Measurements from ENCODE around the gene SMC2.
A peak's percentile ranks its signal among the peaks of the same experiment; 100 is the strongest.

SMC2 gene

GRCh38 chr9:104107799-104108198, 13.7 kb downstream of the SMC2 start:
- Histone ChIP-seq H3K9me3 (ENCODE audit: control insufficient read depth, insufficient read depth, low read depth, low read length) (no peaks in the 10 kb centered on the region), H3K4me3 (ENCODE audit: low read depth, low read length) (no peak overlapping the region), H3K36me3 (ENCODE audit: control insufficient read depth in 2 of 2, insufficient read depth in 1 of 2, low read length in 2 of 2) (peaks cover 11 to 92% of the 10 kb centered on the region in 2 experiments), H3K4me1 (ENCODE audit: control insufficient read depth, insufficient read depth, low read length) (no peaks in the 10 kb centered on the region), H3K27ac (ENCODE audit: extremely low read depth, low read depth, low read length) (no peak overlapping the region)
- ChIA-PET CTCF (interaction anchor here (1.1 kb wide), 1 partner anchor 17 kb away, joined by 3 read pairs; no protein-coding TSS in a partner anchor), POLR2A (no interaction called here)
- TF ChIP-seq ZNF214 (tag by site-specific recombination; IDR thresholded peaks at IDR 0.05; ENCODE audit: borderline replicate concordance) = no peak
- TF ChIP-seq, protein P1, sequence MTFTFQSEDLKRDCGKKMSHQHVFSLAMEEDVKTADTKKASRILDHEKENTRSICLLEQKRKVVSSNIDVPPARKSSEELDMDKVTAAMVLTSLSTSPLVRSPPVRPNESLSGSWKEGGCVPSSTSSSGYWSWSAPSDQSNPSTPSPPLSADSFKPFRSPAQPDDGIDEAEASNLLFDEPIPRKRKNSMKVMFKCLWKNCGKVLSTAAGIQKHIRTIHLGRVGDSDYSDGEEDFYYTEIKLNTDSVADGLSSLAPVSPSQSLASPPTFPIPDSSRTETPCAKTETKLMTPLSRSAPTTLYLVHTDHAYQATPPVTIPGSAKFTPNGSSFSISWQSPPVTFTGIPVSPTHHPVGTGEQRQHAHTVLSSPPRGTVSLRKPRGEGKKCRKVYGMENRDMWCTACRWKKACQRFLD (tag by site-specific recombination; IDR thresholded peaks at IDR 0.05) = no peak
- TF ChIP-seq ZBTB1 (tag by site-specific recombination; IDR thresholded peaks at IDR 0.05) = no peak
- no peak for TF ChIP-seq ZNF629 (tag by site-specific recombination; IDR thresholded peaks at IDR 0.05)
- TF ChIP-seq ZNF677 (tag by site-specific recombination; IDR thresholded peaks at IDR 0.05) = no peak
- no peak for TF ChIP-seq KLF16 (tag by site-specific recombination; IDR thresholded peaks at IDR 0.05)
- TF ChIP-seq SCRT2 (tag by site-specific recombination; IDR thresholded peaks at IDR 0.05) = no peak
- no peak for TF ChIP-seq KLF8 (tag by site-specific recombination; IDR thresholded peaks at IDR 0.05)
- no peak for TF ChIP-seq ZNF366 (tag by site-specific recombination; conservative IDR thresholded peaks at IDR 0.05)

DNA sequence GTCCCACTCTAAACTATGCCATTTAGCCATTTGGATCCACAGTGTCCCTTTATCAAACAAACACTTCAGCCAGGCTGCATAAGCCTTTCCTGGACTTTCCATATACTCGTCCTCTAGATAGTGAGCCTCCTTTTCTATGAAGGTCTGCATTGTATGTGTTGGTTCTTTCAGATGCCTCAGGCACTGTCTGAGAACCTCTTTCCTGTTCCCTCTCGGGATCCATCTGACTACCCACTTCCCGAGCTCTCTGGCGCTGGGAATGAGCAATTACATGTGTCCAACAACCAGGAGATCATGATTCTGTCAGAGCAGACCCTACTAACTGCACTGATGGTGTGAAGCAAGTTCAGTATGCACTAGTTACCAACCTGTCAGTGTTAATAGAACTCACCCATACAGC, 14.2 kb downstream of the SMC2 start:
- Histone ChIP-seq H3K27ac (ENCODE audit: extremely low read depth, low read depth, low read length) (no peak overlapping the region), H3K4me1 (ENCODE audit: control insufficient read depth, insufficient read depth, low read length) (no peaks in the 10 kb centered on the region), H3K9me3 (ENCODE audit: control insufficient read depth, insufficient read depth, low read depth, low read length) (no peaks in the 10 kb centered on the region), H3K4me3 (ENCODE audit: low read depth, low read length) (no peak overlapping the region), H3K36me3 (ENCODE audit: control insufficient read depth in 2 of 2, insufficient read depth in 1 of 2, low read length in 2 of 2) (peaks cover 6 to 92% of the 10 kb centered on the region in 2 experiments; a peak in 2 of 3 replicates)
- ChIA-PET POLR2A (no interaction called here), CTCF (interaction anchor here (0.7 to 1.1 kb wide), 2 partner anchors 16 to 635 kb away, joined by 3 to 6 read pairs; no protein-coding TSS in a partner anchor)
- no peak for TF ChIP-seq KLF17 (tag by site-specific recombination; IDR thresholded peaks at IDR 0.05)

DNA sequence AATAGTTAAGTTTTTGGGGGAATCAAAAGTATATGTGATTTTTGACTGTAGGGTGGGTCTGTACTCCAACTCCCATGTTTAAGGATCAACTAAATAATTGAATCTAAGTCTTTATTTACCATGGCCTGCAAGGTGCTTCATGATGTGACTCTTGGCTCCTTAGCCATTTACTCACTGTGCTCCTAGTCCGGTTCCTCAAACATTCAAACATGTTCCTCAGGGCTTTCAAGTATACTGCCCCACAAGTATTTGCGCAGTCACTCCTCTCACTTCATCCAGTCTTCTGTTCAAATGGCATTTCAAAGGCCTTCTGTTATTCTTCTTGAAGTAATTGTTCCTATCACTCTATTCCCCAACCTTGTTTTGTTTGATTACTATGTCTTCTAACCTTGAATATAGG, 16.4 kb downstream of the SMC2 start:
- POLR2A ChIA-PET = no interaction called here
- Histone ChIP-seq H3K4me1 (ENCODE audit: control insufficient read depth, insufficient read depth, low read length) (no peaks in the 10 kb centered on the region), H3K36me3 (ENCODE audit: control insufficient read depth in 2 of 2, insufficient read depth in 1 of 2, low read length in 2 of 2) (peaks cover 18 to 89% of the 10 kb centered on the region in 2 experiments), H3K27ac (ENCODE audit: extremely low read depth, low read depth, low read length) (no peak overlapping the region), H3K9me3 (ENCODE audit: control insufficient read depth, insufficient read depth, low read depth, low read length) (no peaks in the 10 kb centered on the region), H3K4me3 (ENCODE audit: low read depth, low read length) (no peak overlapping the region)
- TF ChIP-seq, protein P2, sequence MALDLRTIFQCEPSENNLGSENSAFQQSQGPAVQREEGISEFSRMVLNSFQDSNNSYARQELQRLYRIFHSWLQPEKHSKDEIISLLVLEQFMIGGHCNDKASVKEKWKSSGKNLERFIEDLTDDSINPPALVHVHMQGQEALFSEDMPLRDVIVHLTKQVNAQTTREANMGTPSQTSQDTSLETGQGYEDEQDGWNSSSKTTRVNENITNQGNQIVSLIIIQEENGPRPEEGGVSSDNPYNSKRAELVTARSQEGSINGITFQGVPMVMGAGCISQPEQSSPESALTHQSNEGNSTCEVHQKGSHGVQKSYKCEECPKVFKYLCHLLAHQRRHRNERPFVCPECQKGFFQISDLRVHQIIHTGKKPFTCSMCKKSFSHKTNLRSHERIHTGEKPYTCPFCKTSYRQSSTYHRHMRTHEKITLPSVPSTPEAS (tag by site-specific recombination; IDR thresholded peaks at IDR 0.05) = no peak
- no peak for TF ChIP-seq ZNF335 (tag by site-specific recombination; conservative IDR thresholded peaks at IDR 0.05)
- no peak for TF ChIP-seq OSR2 (tag by site-specific recombination; IDR thresholded peaks at IDR 0.05)
- TF ChIP-seq ZNF548 (tag by site-specific recombination; IDR thresholded peaks at IDR 0.05) = no peak
- TF ChIP-seq ZNF416 (tag by site-specific recombination; IDR thresholded peaks at IDR 0.05) = no peak
- CTCF ChIA-PET = interaction anchor here (0.7 kb wide), 1 partner anchor 9 kb away, joined by 3 read pairs; no protein-coding TSS in a partner anchor

- Histone ChIP-seq H3K27ac (ENCODE audit: extremely low read depth, low read depth, low read length) (no peak overlapping the region), H3K4me3 (ENCODE audit: low read depth, low read length) (no peak overlapping the region), H3K9me3 (ENCODE audit: control insufficient read depth, insufficient read depth, low read depth, low read length) (no peaks in the 10 kb centered on the region), H3K4me1 (ENCODE audit: control insufficient read depth, insufficient read depth, low read length) (0 out of 2 replicates have a peak, but pooled peaks cover 5% of the 10 kb centered on the region), H3K36me3 (ENCODE audit: control insufficient read depth in 2 of 2, insufficient read depth in 1 of 2, low read length in 2 of 2) (peaks cover 17 to 80% of the 10 kb centered on the region in 2 experiments)
- ChIA-PET CTCF (no interaction called here), POLR2A (no interaction called here)
- TF ChIP-seq ZNF629 (tag by site-specific recombination; IDR thresholded peaks at IDR 0.05) (0 out of 2 replicates have a peak, but pooled peaks have one; percentile 17), ZFP37 (tag by site-specific recombination; IDR thresholded peaks at IDR 0.05) (no peak), FEZF1 (tag by site-specific recombination; IDR thresholded peaks at IDR 0.05) (0 out of 2 replicates have a peak, but pooled peaks have one; percentile 16)
Measured at GRCh38 chr9:104118916-104119315, 24.8 kb downstream of the SMC2 start.
